ENCODE measurements around the gene ABCG8.

Gene ABCG8

GRCh38 chr2:43894743-43895142 lies 56.0 kb downstream of the ABCG8 start:
- TF ChIP-seq CTCF (IDR thresholded peaks at IDR 0.05; ENCODE audit: borderline replicate concordance, insufficient read depth, low read depth, low read length): no peak
- no peak overlapping the region for H3K4me3 ChIP-seq (ENCODE audit: low read depth, low read length)

- no peak overlapping the region for H3K4me3 ChIP-seq (ENCODE audit: low read depth, low read length)
- no peak for TF ChIP-seq CTCF (IDR thresholded peaks at IDR 0.05; ENCODE audit: borderline replicate concordance, insufficient read depth, low read depth, low read length)
Measured at GRCh38 chr2:43896906-43897305, 58.1 kb downstream of the ABCG8 start.

GRCh38 chr2:43897492-43897891 lies 58.7 kb downstream of the ABCG8 start:
- no peak overlapping the region for H3K4me3 ChIP-seq (ENCODE audit: low read depth, low read length)

GRCh38 chr2:43898134-43898837 lies 59.5 kb downstream of the ABCG8 start:
- 0 out of 2 replicates have a peak, but pooled peaks have one; percentile 11 for TF ChIP-seq CTCF (IDR thresholded peaks at IDR 0.05; ENCODE audit: borderline replicate concordance, insufficient read depth, low read depth, low read length)
- no peak overlapping the region for H3K4me3 ChIP-seq (ENCODE audit: low read depth, low read length)

More at GRCh38 chr2:43897492-43897891, 58.7 kb downstream of the ABCG8 start:
- no peak for TF ChIP-seq CTCF (IDR thresholded peaks at IDR 0.05; ENCODE audit: borderline replicate concordance, insufficient read depth, low read depth, low read length)

- H3K4me3 ChIP-seq (ENCODE audit: low read depth, low read length): no peak overlapping the region
- no peak for TF ChIP-seq CTCF (IDR thresholded peaks at IDR 0.05; ENCODE audit: borderline replicate concordance, insufficient read depth, low read depth, low read length)
Measured at GRCh38 chr2:43898838-43899346, 60.1 kb downstream of the ABCG8 start.

- TF ChIP-seq CTCF (IDR thresholded peaks at IDR 0.05; ENCODE audit: borderline replicate concordance, insufficient read depth, low read depth, low read length): no peak
- H3K4me3 ChIP-seq (ENCODE audit: low read depth, low read length): no peak overlapping the region
Measured at GRCh38 chr2:43899589-43899988, 60.8 kb downstream of the ABCG8 start.

- TF ChIP-seq CTCF (IDR thresholded peaks at IDR 0.05; ENCODE audit: borderline replicate concordance, insufficient read depth, low read depth, low read length): no peak
- no peak overlapping the region for H3K4me3 ChIP-seq (ENCODE audit: low read depth, low read length)
Measured at GRCh38 chr2:43905371-43905803, 66.6 kb downstream of the ABCG8 start.

Measured in GM12875 (cell line).